ENCODE data around the gene TOMM22.

DNA sequence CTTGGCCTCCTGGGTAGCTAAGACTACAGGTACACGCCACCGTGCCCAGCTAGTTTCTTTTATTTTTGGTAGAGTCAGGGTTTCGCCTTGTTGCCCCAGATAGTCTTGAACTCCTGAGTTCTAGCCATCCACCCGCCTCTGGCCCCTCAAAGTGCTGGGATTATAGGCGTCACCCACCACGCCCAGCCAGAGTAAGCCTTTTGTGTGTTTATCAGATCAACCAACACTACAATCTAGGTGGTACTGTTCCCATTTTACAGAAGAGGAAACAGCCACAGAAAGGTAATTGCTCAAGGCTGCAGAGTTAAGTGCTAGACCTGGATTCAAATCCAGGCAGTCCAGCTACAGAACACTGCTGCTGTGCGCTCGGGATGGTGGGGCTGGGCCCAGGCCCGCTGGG is 3.1 kb downstream of the TOMM22 start:
- TF ChIP-seq, protein P1, sequence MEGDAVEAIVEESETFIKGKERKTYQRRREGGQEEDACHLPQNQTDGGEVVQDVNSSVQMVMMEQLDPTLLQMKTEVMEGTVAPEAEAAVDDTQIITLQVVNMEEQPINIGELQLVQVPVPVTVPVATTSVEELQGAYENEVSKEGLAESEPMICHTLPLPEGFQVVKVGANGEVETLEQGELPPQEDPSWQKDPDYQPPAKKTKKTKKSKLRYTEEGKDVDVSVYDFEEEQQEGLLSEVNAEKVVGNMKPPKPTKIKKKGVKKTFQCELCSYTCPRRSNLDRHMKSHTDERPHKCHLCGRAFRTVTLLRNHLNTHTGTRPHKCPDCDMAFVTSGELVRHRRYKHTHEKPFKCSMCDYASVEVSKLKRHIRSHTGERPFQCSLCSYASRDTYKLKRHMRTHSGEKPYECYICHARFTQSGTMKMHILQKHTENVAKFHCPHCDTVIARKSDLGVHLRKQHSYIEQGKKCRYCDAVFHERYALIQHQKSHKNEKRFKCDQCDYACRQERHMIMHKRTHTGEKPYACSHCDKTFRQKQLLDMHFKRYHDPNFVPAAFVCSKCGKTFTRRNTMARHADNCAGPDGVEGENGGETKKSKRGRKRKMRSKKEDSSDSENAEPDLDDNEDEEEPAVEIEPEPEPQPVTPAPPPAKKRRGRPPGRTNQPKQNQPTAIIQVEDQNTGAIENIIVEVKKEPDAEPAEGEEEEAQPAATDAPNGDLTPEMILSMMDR (conservative IDR thresholded peaks at IDR 0.05; ENCODE audit: low read length): no peak
- no peak for TF ChIP-seq EZH2phosphoT487 (IDR thresholded peaks at IDR 0.05; ENCODE audit: borderline replicate concordance, low read depth, low read length)
